CD4-positive, alpha-beta T cell (primary cell): ENCODE results near the gene CENPVL2. TPM values are rescaled to one million over a fixed set of nuclear protein-coding genes. Genes with fewer than 3 reads are reported as not detected.
"Not testable (repeated sequence)": the region's sequence is repeated elsewhere in the genome, so short reads cannot be mapped to it uniquely, and the experiment has no call there.

Experiments
- ATAC-seq: fragments of 200-7000 bp; cut with Tn5 transposase; one replicate; pipeline ENCODE4 v1.10.0; 2022; ENCODE audit warnings: mild to moderate bottlenecking; ENCODE audit not compliant: poor library complexity
- CTCF ChIA-PET: fragments of 350-600 bp; sonication (Branson Sonifier 250); formaldehyde crosslinking; loops from one replicate; lab custom pipeline; 2021; ENCODE audit warnings: antibody characterized with exemption, inconsistent platforms; lab: Charles Lee
- POLR2A ChIA-PET: fragments of 350-600 bp; sonication (Branson Sonifier 250); formaldehyde crosslinking; loops from one replicate; lab custom pipeline; 2021; ENCODE audit warnings: antibody characterized with exemption, inconsistent platforms; lab: Charles Lee
- DNase-seq, 14 experiments: peaks; one replicate each; pipeline ENCODE4 v3.0.0-alpha.2; 2013 to 2020; ENCODE audit warnings: mixed read lengths in 2 of 14
- H3K27ac ChIP-seq, 2 donors: one replicate each; pipeline versions ENCODE4 v1.5.1 to v1.7.0; 2013; ENCODE audit warnings: low read length in 2 of 2, low read depth in 1 of 2, mild to moderate bottlenecking in 1 of 2
- H3K27me3 ChIP-seq, 2 experiments: 1 replicate in 1 of 2; 2 replicates in 1 of 2; pipeline versions ENCODE4 v1.6.1 to v1.7.0; 2013; ENCODE audit warnings: low read length in 2 of 2, control low read depth in 1 of 2, mild to moderate bottlenecking in 1 of 2, moderate library complexity in 1 of 2; ENCODE audit not compliant: insufficient read depth in 2 of 2, control insufficient read depth in 1 of 2
- H3K36me3 ChIP-seq: one replicate; pipeline ENCODE4 v1.6.1; 2013; ENCODE audit warnings: low read length, control low read depth; ENCODE audit not compliant: insufficient read depth
- H3K4me1 ChIP-seq: one replicate; pipeline ENCODE4 v1.6.1; 2013; ENCODE audit warnings: low read length, control low read depth; ENCODE audit not compliant: insufficient read depth
- H3K4me3 ChIP-seq: one replicate; pipeline ENCODE4 v1.5.1; 2013; ENCODE audit warnings: mild to moderate bottlenecking, low read length, moderate library complexity
- H3K9me3 ChIP-seq, 2 experiments: 1 replicate in 1 of 2; 2 replicates in 1 of 2; pipeline versions ENCODE4 v1.6.1 to v1.7.0; 2013; ENCODE audit warnings: low read length in 2 of 2, mild to moderate bottlenecking in 2 of 2, control low read depth in 1 of 2, moderate library complexity in 1 of 2; ENCODE audit not compliant: control insufficient read depth in 1 of 2, insufficient read depth in 1 of 2
- H3K27ac Mint-ChIP-seq: one replicate; pipeline ENCODE4 v1.8.0; 2020; ENCODE audit warnings: mixed read lengths
- H3K27me3 Mint-ChIP-seq: one replicate; pipeline ENCODE4 v1.8.0; 2021; ENCODE audit warnings: mixed read lengths
- H3K36me3 Mint-ChIP-seq: one replicate; pipeline ENCODE4 v1.8.0; 2021; ENCODE audit warnings: low read depth, mixed read lengths
- H3K4me1 Mint-ChIP-seq: one replicate; pipeline ENCODE4 v1.8.0; 2021; ENCODE audit warnings: low read depth, mixed read lengths
- H3K4me3 Mint-ChIP-seq: one replicate; pipeline ENCODE4 v1.8.0; 2020; ENCODE audit warnings: mild to moderate bottlenecking, mixed read lengths
- H3K9me3 Mint-ChIP-seq: one replicate; pipeline ENCODE4 v1.8.0; 2020; ENCODE audit warnings: mixed read lengths
- CTCF ChIP-seq: fragments of 200-600 bp; IDR thresholded peaks from one replicate; pipeline ENCODE4 v1.8.0; 2022; ENCODE audit warnings: antibody characterized with exemption, mild to moderate bottlenecking
- intact Hi-C, 2 experiments: fragments of 100-400 bp; cut with DNase I in 1 of 2; cut with micrococcal nuclease in 1 of 2; formaldehyde crosslinking; loops; one replicate each; pipeline versions ENCODE4 v1.15.1 to v1.9.0; 2023 to 2025; cut with DNase I, micrococcal nuclease
- total RNA-seq, 174 experiments: library from RNA in 2 of 174; stranded (reverse) in 2 of 174; gene quantifications; one replicate each; pipeline ENCODE4 v1.2.3 and lab custom pipeline; 2021 to 2026

Gene CENPVL2
- total RNA-seq, 2 experiments from 2014 or later: not detected

DNA sequence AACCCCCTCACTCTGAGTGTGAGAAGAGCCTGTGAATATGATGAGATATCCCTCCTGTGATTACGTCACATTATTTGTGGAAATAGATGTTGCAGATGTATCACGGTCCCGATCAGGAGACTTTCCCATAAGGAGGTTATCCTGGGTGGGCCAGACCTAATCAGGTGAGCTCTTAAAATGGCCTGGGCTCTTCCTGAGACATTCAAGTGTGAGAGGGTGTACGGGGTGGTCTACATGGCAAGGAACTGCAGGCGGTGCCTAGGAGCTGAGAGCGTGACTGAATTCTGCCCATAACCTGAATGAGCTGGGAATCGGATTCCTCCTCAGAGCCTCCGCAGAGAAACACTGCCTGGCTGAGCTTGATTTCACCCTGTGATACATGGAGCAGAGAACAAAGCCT lies 14.8 kb upstream of the CENPVL2 start:
- ChIA-PET POLR2A (no interaction called here), CTCF (no interaction called here)
- ATAC-seq (no peak), DNase-seq (no peak)
- Mint-ChIP-seq H3K27ac (no peak overlapping the region), H3K9me3 (no peaks in the 10 kb centered on the region), H3K27me3 (peaks cover 20% of the 10 kb centered on the region), H3K4me1 (no peaks in the 10 kb centered on the region), H3K4me3 (no peak overlapping the region), H3K36me3 (no peaks in the 10 kb centered on the region)
- H3K36me3 ChIP-seq: no peaks in the 10 kb centered on the region
- H3K9me3 ChIP-seq: no peaks in the 10 kb centered on the region
- no peaks in the 10 kb centered on the region for H3K4me1 ChIP-seq
- TF ChIP-seq CTCF: no peak
- H3K27me3 ChIP-seq: no peaks in the 10 kb centered on the region
- intact Hi-C loops: no loop called here
- no peak overlapping the region for H3K27ac ChIP-seq
- H3K4me3 ChIP-seq: no peak overlapping the region

- Mint-ChIP-seq H3K4me1 (no peaks in the 10 kb centered on the region), H3K9me3 (no peaks in the 10 kb centered on the region), H3K27ac (no peak overlapping the region), H3K27me3 (peaks cover 16% of the 10 kb centered on the region), H3K4me3 (no peak overlapping the region), H3K36me3 (no peaks in the 10 kb centered on the region)
- H3K36me3 ChIP-seq: no peaks in the 10 kb centered on the region
- ChIA-PET CTCF (no interaction called here), POLR2A (no interaction called here)
- H3K4me1 ChIP-seq: no peaks in the 10 kb centered on the region
- H3K27ac ChIP-seq: no peak overlapping the region
- no peak for TF ChIP-seq CTCF
- intact Hi-C loops: no loop called here
- no peak for DNase-seq
- no peaks in the 10 kb centered on the region for H3K9me3 ChIP-seq
- no peak for ATAC-seq
- no peaks in the 10 kb centered on the region for H3K27me3 ChIP-seq
- no peak overlapping the region for H3K4me3 ChIP-seq
These were observed 11.6 kb upstream of the CENPVL2 start for GRCh38 chrX:51694254-51694653.

DNA sequence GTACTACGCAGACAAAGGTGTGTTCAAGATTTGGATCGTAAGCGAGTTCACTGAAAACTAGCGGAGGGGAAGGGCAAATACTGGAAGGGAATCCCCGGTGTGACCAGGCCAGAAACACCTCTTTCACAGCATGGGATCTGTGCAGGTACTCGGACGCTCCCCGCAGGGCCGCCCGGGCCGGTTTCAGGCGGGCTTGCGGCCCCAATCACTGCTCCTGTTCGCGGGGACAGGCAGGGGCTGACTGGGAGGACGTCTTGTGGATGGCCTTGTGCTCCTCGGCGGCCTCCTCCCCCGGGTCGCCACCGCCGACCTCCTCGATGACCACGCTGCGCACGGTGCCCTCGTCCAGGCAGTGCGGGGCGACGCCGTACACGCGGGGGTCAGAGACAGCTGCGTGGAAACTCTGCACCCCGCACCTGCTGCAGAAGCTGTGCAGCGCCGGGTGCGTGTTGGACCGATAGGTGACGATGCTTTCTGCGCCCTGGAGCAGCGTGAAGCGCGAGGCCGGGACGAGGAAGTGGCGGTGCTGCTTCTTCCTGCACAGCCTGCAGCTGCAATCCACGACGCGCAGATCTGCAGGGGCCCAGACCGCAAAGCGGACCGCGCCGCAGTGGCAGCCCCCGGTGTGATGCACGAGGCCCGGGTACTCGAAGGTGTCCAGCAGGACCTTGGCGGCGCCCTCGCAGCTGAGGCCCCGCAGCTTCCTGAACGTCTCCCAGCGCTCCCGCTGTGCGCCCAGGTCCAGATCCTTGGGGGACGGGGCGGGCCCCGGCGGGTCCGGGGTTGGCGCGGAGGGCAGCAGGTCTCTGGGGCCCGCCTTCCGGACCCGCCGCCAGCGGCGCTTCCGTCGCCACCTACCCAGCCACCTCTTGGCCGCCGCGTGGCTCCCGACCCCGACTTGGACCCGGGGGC lies 567 bp downstream of the CENPVL2 start:
- H3K9me3 Mint-ChIP-seq, H3K36me3 Mint-ChIP-seq, H3K4me1 ChIP-seq, CTCF ChIA-PET, intact Hi-C loops, H3K4me3 ChIP-seq, H3K36me3 ChIP-seq, DNase-seq, H3K4me3 Mint-ChIP-seq, H3K9me3 ChIP-seq, H3K27ac Mint-ChIP-seq, ATAC-seq, H3K4me1 Mint-ChIP-seq, POLR2A ChIA-PET, H3K27ac ChIP-seq, H3K27me3 ChIP-seq, H3K27me3 Mint-ChIP-seq: not testable (repeated sequence)

GRCh38 chrX:51679689-51680433 lies 2.8 kb downstream of the CENPVL2 start:
- H3K27ac Mint-ChIP-seq, H3K4me3 ChIP-seq, H3K36me3 ChIP-seq, H3K36me3 Mint-ChIP-seq, H3K4me1 Mint-ChIP-seq, H3K27me3 ChIP-seq, H3K4me1 ChIP-seq, H3K9me3 Mint-ChIP-seq, H3K27ac ChIP-seq, DNase-seq, H3K4me3 Mint-ChIP-seq, intact Hi-C loops, H3K9me3 ChIP-seq, ATAC-seq, CTCF ChIA-PET, POLR2A ChIA-PET, H3K27me3 Mint-ChIP-seq: not testable (repeated sequence)
